Glomerular visceral epithelial cell (primary cell): ENCODE results near the gene ADH5.
"Not testable (repeated sequence)": the region's sequence is repeated elsewhere in the genome, so short reads cannot be mapped to it uniquely, and the experiment has no call there.

Experiments used
- DNase-seq: peaks from one replicate; pipeline ENCODE4 v3.0.0-alpha.2; 2016; ENCODE audit errors: extremely low spot score

Gene ADH5

GRCh38 chr4:99084595-99084994 lies 4.0 kb downstream of the ADH5 start:
- DNase-seq: no peak

- DNase-seq: no peak
These were observed 6.4 kb downstream of the ADH5 start for GRCh38 chr4:99082192-99082591.

DNA sequence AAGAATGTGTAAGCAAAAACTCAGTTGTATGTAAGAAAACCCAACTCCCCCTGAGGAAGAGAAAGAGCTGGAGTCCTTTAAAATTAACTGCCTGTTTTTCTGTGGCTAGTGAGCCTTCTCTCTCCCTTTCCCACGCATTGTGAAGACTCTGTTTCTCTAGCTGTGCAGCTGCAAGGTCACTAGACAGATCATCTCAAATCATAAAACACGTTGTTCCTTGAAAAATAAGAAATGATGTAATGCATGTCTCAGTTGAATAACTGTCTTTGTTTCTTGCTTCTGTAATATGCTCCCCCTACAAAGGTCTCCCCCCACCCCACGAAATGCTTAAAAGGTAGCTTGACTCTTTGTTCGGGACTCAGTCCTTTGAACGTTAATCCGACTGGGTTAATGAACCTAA lies 7.7 kb downstream of the ADH5 start:
- not testable (repeated sequence) for DNase-seq

DNA sequence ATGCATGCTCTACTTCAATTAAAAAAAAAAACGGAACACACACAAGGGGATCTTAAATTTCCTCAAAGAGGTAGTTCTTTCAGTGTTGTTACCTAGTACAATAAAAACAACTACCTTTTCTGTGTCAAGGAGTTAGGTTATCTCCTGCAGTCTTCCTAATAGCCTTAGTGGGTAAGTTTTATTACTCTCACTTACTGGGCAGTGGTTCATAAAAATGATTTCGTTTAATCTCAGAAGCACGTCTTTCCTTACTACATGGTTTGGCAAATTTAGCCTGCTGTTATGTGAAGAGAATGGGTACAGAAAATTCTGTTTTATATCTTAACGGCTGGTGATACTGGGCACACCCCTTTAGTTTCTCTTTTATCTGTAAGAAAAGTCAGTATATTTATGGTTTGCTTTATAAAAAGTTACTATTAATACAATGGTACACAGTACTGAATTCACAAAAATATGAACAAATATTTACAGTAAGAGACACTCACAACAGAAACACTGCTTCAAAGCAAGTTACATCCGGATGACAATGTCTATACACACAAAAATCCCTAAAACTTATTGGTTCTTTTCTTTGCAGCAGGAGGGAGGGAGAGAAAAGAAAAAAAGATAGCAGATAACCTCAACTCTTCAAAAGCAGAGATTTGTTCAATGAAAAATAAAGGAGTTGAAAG lies 8.8 kb downstream of the ADH5 start:
- no peak for DNase-seq

DNA sequence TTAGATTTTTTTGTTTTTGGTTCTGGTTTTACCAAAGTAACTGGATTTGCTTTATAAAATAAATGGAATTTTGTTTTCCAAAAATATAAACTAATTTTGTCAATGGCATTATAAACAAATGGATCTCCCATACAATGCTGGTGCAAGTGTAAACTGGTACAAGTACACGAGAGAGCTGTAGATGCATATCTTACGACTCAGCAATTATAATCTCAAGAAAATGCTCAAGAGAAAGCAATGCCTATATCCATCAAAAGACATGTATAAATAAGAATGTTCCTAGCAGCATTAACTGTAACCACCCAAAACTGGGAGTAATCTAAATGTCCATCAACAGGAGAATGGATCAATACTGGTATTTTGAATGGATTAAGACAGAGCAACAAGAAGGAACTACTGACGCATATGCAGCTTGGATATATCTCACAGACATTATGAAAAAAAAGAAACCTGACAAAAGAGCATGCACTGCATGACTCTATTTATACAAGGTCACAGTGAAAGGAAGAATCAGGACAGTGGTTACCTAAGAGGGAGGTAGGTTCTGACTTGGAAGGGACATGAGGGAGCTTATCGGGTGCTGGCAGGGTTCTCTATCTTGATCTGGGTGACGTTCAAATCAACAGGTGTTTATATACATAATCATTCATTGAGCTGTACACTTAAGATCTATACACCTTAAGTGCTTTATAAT lies 9.5 kb downstream of the ADH5 start:
- no peak for DNase-seq

GRCh38 chr4:99078336-99078735 lies 10.3 kb downstream of the ADH5 start:
- DNase-seq: no peak

GRCh38 chr4:99077177-99077576 lies 11.4 kb downstream of the ADH5 start:
- no peak for DNase-seq

DNA sequence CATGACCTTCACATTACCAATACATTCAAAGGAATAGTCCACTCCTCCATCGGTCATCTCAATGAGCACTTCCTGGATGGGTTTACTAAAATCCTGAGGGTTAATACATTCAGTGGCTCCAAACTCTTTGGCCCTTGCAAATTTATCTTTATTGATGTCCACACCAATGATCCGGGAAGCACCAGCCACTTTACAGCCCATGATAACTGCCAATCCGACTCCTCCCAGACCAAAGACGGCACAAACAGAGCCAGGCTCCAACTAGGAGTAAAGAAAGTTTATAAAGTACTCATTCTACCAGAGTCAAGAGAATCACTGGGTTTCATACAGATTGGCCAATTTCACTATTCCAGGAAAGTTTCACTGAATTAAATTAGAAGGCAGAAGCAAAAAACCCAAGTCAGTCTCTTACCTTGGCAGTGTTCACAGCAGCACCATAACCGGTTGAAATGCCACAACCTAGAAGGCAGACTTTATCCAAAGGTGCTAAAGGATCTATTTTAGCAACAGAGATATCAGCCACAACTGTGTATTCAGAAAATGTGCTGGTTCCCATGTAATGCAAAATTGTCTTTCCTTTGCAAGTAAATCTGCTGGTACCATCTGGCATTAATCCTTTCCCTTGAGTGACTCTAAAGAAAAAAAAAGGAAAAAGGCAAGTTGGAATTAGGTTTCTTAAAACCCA lies 12.2 kb downstream of the ADH5 start:
- DNase-seq: no peak

- DNase-seq: no peak
These were observed 13.8 kb downstream of the ADH5 start for GRCh38 chr4:99074816-99075215.

- no peak for DNase-seq
These were observed 17.4 kb downstream of the ADH5 start for GRCh38 chr4:99071159-99071558.

DNA sequence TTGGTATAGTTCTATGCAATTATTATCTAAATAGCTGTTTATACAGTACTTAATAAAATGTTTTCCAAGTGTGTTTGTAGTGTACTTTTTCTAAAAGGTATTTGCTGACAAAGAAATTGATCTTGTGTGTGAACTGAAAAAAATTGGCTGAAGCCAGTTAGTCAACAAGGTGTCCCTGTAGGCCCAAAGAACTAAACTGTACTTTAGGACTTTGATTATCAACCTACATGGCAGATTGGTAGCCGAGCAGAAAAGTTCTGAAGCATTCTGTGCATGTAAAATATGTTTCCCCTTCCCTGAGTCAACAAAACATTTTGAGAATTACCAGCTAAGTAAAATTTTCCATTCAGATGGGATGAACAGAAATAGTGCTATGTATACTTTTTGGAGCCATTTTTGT lies 21.0 kb downstream of the ADH5 start:
- DNase-seq: no peak

- not testable (repeated sequence) for DNase-seq
These were observed 23.1 kb downstream of the ADH5 start for GRCh38 chr4:99065521-99065920.

DNA sequence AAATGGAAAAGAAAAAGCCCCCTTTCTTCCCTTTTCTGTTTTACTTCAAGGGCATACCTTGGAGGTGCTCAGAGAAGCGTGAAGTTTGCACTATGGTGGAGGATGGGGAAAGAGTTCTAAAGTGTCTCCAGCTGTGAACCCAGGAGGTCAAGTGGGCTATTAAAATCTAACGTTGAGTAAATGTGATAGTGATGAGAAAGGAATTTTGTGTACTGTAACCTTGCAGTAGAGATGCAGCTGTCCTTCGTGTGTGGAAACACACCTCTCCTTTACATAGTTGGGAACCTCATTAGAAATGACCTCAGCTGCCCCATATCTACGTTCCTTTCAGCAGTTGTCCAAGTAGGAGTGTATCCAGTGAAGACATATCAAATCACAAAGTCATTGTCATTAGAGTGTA lies 26.5 kb downstream of the ADH5 start:
- peak; percentile 81 for DNase-seq

GRCh38 chr4:99061048-99061700 lies 27.4 kb downstream of the ADH5 start:
- DNase-seq: no peak

DNA sequence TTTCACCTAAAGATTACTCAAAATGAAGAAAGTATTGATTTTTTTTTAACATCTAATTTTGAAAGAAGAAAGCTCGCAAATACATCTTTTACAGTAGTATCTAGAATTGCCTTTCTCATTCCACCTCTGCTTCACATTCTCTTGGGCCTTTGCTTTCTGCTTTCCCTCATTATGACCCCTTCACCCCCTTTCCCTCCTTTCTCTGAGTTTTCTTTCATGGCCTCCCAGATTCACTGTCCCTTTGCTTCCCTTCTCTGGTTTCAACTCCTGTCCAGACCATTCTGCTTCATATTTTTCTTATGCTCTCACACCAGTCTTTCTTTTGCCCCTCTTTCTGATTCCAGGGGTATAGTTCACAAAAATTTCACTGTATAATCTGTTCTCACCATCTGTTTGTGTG lies 29.0 kb downstream of the ADH5 start:
- DNase-seq: no peak

DNA sequence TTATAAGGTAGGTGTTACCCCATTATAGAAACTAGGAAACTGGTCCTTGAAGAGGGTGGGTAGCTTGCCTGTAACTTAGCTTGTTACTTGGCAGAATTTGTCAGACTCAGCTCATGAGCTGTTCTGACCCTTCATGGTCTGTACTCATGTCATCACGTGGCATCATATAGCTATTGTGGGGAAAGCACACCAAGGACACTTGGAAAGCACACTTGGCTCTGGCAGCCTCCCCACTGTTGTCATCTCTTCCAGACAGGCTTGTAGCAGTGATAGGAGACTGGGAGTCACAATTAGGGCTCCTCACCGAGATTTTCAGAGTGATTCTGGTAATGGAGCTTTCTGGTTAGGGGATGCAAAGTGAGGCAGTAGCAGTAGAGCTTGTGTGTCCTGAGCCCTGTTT lies 30.4 kb downstream of the ADH5 start:
- DNase-seq: no peak

DNA sequence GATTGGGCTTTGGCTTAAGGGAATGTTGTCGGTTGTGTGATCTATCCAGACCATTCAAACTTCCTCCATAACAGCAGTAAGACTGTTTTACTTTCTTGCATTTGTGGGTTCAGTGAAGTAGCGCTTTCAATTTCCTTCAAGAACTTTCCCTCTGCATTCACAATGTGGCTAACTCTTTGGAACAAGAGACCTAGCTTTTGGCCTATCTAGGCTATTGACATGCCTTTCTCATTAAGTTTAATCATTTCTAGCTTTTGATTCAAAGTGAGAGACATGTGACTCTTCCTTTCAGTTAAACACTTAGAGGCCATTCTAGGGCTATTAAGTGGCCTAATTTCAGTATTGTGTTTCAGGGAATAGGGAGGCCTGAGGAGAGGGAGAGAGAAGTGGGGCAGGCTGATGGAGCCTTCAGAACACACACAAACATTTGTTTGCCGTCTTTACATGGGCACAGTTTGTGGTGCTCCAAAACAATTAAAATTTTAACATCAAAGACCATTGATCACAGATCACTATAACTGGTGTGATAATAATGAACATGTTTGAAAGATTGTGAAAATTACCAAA lies 34.1 kb downstream of the ADH5 start:
- DNase-seq: no peak

DNA sequence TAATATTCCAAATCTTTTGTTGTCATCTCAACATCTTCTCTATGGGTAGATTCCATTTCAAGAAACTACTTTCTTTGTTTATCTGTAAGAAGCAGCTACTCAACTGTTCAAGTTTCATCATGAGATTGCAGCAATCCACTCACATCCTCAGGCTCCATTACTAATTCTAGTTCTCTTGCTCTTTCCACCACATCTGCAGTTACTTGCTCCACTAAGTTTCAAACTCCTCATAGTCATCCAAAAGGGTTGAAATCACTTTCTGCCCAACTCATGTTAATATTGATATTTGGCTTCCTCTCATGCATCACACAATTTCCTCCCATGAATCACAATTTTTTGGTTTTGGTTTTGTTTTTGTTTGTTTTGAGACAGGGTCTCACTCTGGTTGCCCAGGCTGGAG lies 35.7 kb downstream of the ADH5 start:
- no peak for DNase-seq

DNA sequence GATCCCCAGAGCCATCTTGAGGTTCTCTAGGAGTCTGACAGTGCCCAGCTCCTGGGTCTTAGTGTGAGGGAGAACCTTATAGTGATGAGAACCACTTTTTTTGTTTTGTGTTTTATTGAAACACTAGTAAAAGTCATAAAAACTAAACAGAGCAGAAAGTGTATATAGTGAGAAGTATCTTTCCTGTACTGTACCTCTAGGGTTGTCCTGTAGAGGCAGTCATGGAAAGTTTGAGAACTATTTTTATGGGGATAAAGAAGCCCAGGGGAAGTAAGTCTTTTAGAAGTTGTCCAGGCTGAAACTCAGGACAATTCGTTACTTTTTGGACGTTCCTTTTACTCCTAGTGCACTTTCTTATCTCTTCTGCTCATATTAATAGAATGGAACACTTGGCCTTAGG lies 40.9 kb downstream of the ADH5 start:
- no peak for DNase-seq

GRCh38 chr4:99043346-99043745 lies 45.2 kb downstream of the ADH5 start:
- no peak for DNase-seq

DNA sequence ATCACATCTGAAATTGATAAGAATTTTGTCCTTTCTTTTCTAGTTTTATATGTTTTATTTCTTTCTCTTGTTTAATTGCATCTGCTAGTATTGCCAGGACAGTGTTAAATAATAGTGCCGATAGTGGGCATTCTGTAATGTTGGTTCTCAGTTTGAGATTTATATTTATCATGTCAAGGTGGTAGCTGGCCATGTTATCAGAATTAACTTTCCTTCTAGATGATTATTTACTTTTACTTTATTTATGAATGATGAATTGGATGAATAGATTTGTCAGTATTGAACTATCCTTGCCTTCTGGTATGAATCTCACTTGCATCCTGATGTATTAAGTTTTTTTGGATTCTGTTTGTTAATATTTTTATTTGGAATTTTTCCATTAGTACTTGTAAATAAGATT lies 50.4 kb downstream of the ADH5 start:
- DNase-seq: no peak

DNA sequence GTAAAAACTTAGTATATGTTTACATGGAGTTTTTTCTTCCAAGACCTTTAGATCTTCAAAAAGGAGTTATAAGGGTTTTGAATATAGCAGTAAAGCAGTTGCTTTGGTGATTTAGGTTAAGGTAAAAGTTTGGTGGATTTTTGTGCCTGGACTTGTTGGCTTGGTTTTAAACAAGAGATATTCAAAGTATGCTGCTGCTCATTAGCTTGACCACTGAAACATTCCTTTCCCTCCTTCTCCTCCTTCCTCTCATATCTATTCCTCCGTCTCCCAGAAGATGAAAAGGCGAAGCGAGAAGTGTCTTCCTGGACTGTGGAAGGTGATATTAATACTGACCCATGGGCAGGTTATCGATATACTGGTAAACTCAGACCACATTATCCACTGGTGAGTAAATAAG lies 54.6 kb downstream of the ADH5 start:
- no peak for DNase-seq
